GM08714 (cell line): Measurements from ENCODE around the gene CHST12.

Experiments
- H3K4me3 ChIP-seq: fragments of 200-500 bp; sonication (Bioruptor generic); 2 replicates; pipeline ENCODE4 v1.5.1; 2014; ENCODE audit warnings: mild to moderate bottlenecking, low read length, inconsistent platforms
- ZNF274 ChIP-seq: IDR thresholded peaks from 2 replicates; pipeline ENCODE4 v1.6.1; 2012; ENCODE audit warnings: mild to moderate bottlenecking, low read depth, low read length

CHST12 gene

GRCh38 chr7:2432910-2433712, 29.7 kb downstream of the CHST12 start:
- TF ChIP-seq ZNF274, result no peak

GRCh38 chr7:2433713-2434550, 30.5 kb downstream of the CHST12 start:
- H3K4me3 ChIP-seq, result no peak overlapping the region
- TF ChIP-seq ZNF274, result no peak

More at GRCh38 chr7:2432910-2433712, 29.7 kb downstream of the CHST12 start:
- no peak overlapping the region for H3K4me3 ChIP-seq

- TF ChIP-seq ZNF274, result no peak
- H3K4me3 ChIP-seq, result no peak overlapping the region
These were observed 31.7 kb downstream of the CHST12 start for GRCh38 chr7:2435146-2435545.

- no peak overlapping the region for H3K4me3 ChIP-seq
- TF ChIP-seq ZNF274, result no peak
These were observed 33.1 kb downstream of the CHST12 start for GRCh38 chr7:2436341-2437104.

GRCh38 chr7:2437136-2437535, 33.7 kb downstream of the CHST12 start:
- TF ChIP-seq ZNF274, result no peak
- H3K4me3 ChIP-seq, result no peak overlapping the region

- H3K4me3 ChIP-seq, result no peak overlapping the region
- TF ChIP-seq ZNF274, result no peak
These were observed 34.2 kb downstream of the CHST12 start for GRCh38 chr7:2437537-2438148.

GRCh38 chr7:2438186-2438585, 34.8 kb downstream of the CHST12 start:
- no peak for TF ChIP-seq ZNF274
- H3K4me3 ChIP-seq, result no peak overlapping the region

- TF ChIP-seq ZNF274, result no peak
- no peak overlapping the region for H3K4me3 ChIP-seq
These were observed 35.4 kb downstream of the CHST12 start for GRCh38 chr7:2438775-2439174.

GRCh38 chr7:2440608-2441245, 37.3 kb downstream of the CHST12 start:
- no peak for TF ChIP-seq ZNF274
- no peak overlapping the region for H3K4me3 ChIP-seq

- no peak overlapping the region for H3K4me3 ChIP-seq
- TF ChIP-seq ZNF274, result no peak
These were observed 38.1 kb downstream of the CHST12 start for GRCh38 chr7:2441430-2442058.

GRCh38 chr7:2443491-2443890, 40.1 kb downstream of the CHST12 start:
- H3K4me3 ChIP-seq, result no peak overlapping the region
- no peak for TF ChIP-seq ZNF274

GRCh38 chr7:2444476-2444875, 41.1 kb downstream of the CHST12 start:
- no peak for TF ChIP-seq ZNF274
- no peak overlapping the region for H3K4me3 ChIP-seq

GRCh38 chr7:2445047-2445446, 41.6 kb downstream of the CHST12 start:
- H3K4me3 ChIP-seq, result no peak overlapping the region
- TF ChIP-seq ZNF274, result no peak
